HepG2 (cell line): ENCODE data around the gene RBBP8NL. TPM values are rescaled to one million over a fixed set of nuclear protein-coding genes. Genes with fewer than 3 reads are reported as not detected.
"Not testable (repeated sequence)": the region's sequence is repeated elsewhere in the genome, so short reads cannot be mapped to it uniquely, and the experiment has no call there.

Experiments
- ATAC-seq: fragments of 200-7000 bp; cut with Tn5 transposase; 3 replicates; pipeline ENCODE4 v1.9.1; 2020; ENCODE audit warnings: mild to moderate bottlenecking, moderate library complexity
- BruUV-seq: library from RNA; stranded (reverse); fragments of 400-500 nt; replicated peaks from 2 replicates; lab custom pipeline; 2021; lab: Mats Ljungman, UMichigan
- CTCF ChIA-PET: fragments of 300-600 bp; formaldehyde crosslinking; extraction: SDS; loops from one replicate; lab custom pipeline; 2021; ENCODE audit warnings: low total read pairs, inconsistent platforms, low intra/inter-chr PET ratio; lab: Yijun Ruan, JAX
- POLR2A ChIA-PET: fragments of 350-600 bp; sonication (Branson Sonifier 250); formaldehyde crosslinking; loops from one replicate; lab custom pipeline; 2020; ENCODE audit warnings: antibody characterized with exemption, inconsistent platforms; lab: Yijun Ruan, JAX
- DNase-seq: peaks from one replicate; pipeline ENCODE4 v3.0.0-alpha.2; 2015; ENCODE audit warnings: low spot score
- FAIRE-seq: peaks from 3 replicates; lab custom pipeline; 2011; peaks lifted over from hg19 to GRCh38; lab: Jason Lieb, UNC
- H2AFZ ChIP-seq: one replicate; pipeline ENCODE4 v1.6.1; 2011; ENCODE audit warnings: low read length, inconsistent platforms
- H3K27ac ChIP-seq: fragments of 300-600 bp; 3 replicates; pipeline ENCODE4 v1.8.0; 2011; ENCODE audit warnings: mixed run types, mild to moderate bottlenecking, mixed read lengths, low read length, inconsistent platforms; ENCODE audit not compliant: insufficient read depth; ENCODE audit errors: extremely low read length
- H3K27me3 ChIP-seq, 2 experiments: fragments of 200-600 bp in 1 of 2; 2 replicates in 1 of 2; 3 replicates in 1 of 2; pipeline versions ENCODE4 v1.6.0 to v1.8.0; 2011; ENCODE audit warnings: low read length in 2 of 2, mild to moderate bottlenecking in 2 of 2, moderate library complexity in 2 of 2, inconsistent platforms in 1 of 2; ENCODE audit not compliant: insufficient read depth in 2 of 2, control insufficient read depth in 1 of 2
- H3K36me3 ChIP-seq, 2 experiments: fragments of 200-600 bp in 1 of 2; replicated peaks in 1 of 2; 2 replicates in 1 of 2; 3 replicates in 1 of 2; pipeline versions ENCODE4 v1.5.1 to v1.8.0; 2011; ENCODE audit warnings: low read length in 2 of 2, inconsistent platforms in 1 of 2; ENCODE audit not compliant: insufficient read depth in 2 of 2, control insufficient read depth in 1 of 2
- H3K4me1 ChIP-seq: 2 replicates; pipeline ENCODE4 v1.5.1; 2012; ENCODE audit warnings: low read length, inconsistent platforms; ENCODE audit not compliant: insufficient read depth
- H3K4me2 ChIP-seq: 2 replicates; pipeline ENCODE4 v1.6.0; 2011; ENCODE audit warnings: low read depth, low read length, inconsistent platforms
- H3K4me3 ChIP-seq, 3 experiments: fragments of 200-600 bp in 1 of 3; sonication (generic), shearing (Covaris generic) in 1 of 3; replicated peaks in 1 of 3; 2 replicates each; pipeline ENCODE4 v1.5.1; 2011 to 2016; ENCODE audit warnings: low read length in 3 of 3, inconsistent platforms in 2 of 3, low read depth in 2 of 3, mild to moderate bottlenecking in 2 of 3, control low read depth in 1 of 3, mixed read lengths in 1 of 3; ENCODE audit not compliant: insufficient read depth in 1 of 3
- H3K79me2 ChIP-seq: one replicate; pipeline ENCODE4 v1.6.1; 2011; ENCODE audit warnings: low read length, inconsistent platforms; ENCODE audit not compliant: insufficient read depth
- H3K9ac ChIP-seq: 2 replicates; pipeline ENCODE4 v1.6.0; 2011; ENCODE audit warnings: mild to moderate bottlenecking, low read depth, low read length, inconsistent platforms; ENCODE audit not compliant: insufficient read depth
- H3K9me3 ChIP-seq: 2 replicates; pipeline ENCODE4 v1.5.1; 2012; ENCODE audit warnings: mild to moderate bottlenecking, low read length
- H4K20me1 ChIP-seq: 2 replicates; pipeline ENCODE4 v1.6.0; 2011; ENCODE audit warnings: inconsistent platforms, mild to moderate bottlenecking, low read length, moderate library complexity; ENCODE audit not compliant: insufficient read depth
- CEBPZ ChIP-seq: IDR thresholded peaks from 2 replicates; pipeline ENCODE4 v1.6.1; 2012; ENCODE audit warnings: low read length, improper control_type of control experiment
- CENPT ChIP-seq: sonication (generic); formaldehyde crosslinking; IDR thresholded peaks from 2 replicates; pipeline ENCODE4 v1.8.0; 2022; ENCODE audit warnings: low read depth, mild to moderate bottlenecking, moderate library complexity, missing genetic modification reagents
- KDM3A ChIP-seq: IDR thresholded peaks from 2 replicates; pipeline ENCODE4 v1.6.1; 2018; ENCODE audit warnings: low read depth, missing compliant biosample characterization
- NAIF1 ChIP-seq: sonication (generic); formaldehyde crosslinking; IDR thresholded peaks from 2 replicates; pipeline ENCODE4 v1.5.0; 2020; ENCODE audit warnings: mild to moderate bottlenecking, missing genetic modification reagents, borderline replicate concordance
- TEAD2 ChIP-seq: sonication (generic); formaldehyde crosslinking; IDR thresholded peaks from 2 replicates; pipeline ENCODE4 v1.9.0; 2021; ENCODE audit warnings: missing genetic modification reagents
- ZBTB33 ChIP-seq: sonication (generic); formaldehyde crosslinking; IDR thresholded peaks from 2 replicates; pipeline ENCODE4 v1.4.0; 2020; ENCODE audit warnings: missing genetic modification reagents
- ZC3H13 ChIP-seq: sonication (generic); formaldehyde crosslinking; IDR thresholded peaks from 2 replicates; pipeline ENCODE4 v1.8.1; 2023; ENCODE audit warnings: mild to moderate bottlenecking, missing genetic modification reagents, moderate library complexity
- ZFY ChIP-seq: sonication (generic); formaldehyde crosslinking; IDR thresholded peaks from 2 replicates; pipeline ENCODE4 v1.4.0; 2020; ENCODE audit warnings: missing genetic modification reagents
- ZNF33A ChIP-seq: sonication (generic); formaldehyde crosslinking; IDR thresholded peaks from 2 replicates; pipeline ENCODE4 v1.5.1; 2020; ENCODE audit warnings: missing genetic modification reagents, mild to moderate bottlenecking, moderate library complexity, borderline replicate concordance
- ZNF629 ChIP-seq: sonication (generic); formaldehyde crosslinking; conservative IDR thresholded peaks from 2 replicates; pipeline ENCODE4 v1.5.0; 2020; ENCODE audit warnings: missing genetic modification reagents
- WGBS: methylation state at CpG from one replicate; pipeline ENCODE4 v1.1.6; 2017; ENCODE audit warnings: low lambda C conversion rate; 5-methylcytosine and 5-hydroxymethylcytosine counted together
- in situ Hi-C: cut with HindIII; loops from 2 replicates; pipeline ENCODE4 v1.10.0; 2017; ENCODE audit warnings: low pct_unique_long_range_greater_than_20kb; ENCODE audit not compliant: extremely low pct_ligation_motif_present
- intact Hi-C: fragments of 100-400 bp; cut with micrococcal nuclease; formaldehyde crosslinking; loops from one replicate; pipeline ENCODE4 v1.10.0; 2022; ENCODE audit not compliant: unreplicated experiment
- polyA plus RNA-seq, 8 experiments: library from polyadenylated mRNA; depleted of rRNA in 3 of 8; stranded (reverse) in 7 of 8; unstranded in 1 of 8; fragments of >200 nt; fragmentation: Illumina TruSeq in 4 of 8; extraction: Trizol in 4 of 8; gene quantifications; 2 replicates each; pipeline versions ENCODE4 v1.2.1 to v1.2.3, GENCODE V29; 2011 to 2016; ENCODE audit warnings: low read depth in 4 of 8, missing spikeins in 1 of 8, mixed read lengths in 1 of 8; ENCODE audit not compliant: insufficient read depth in 1 of 8
- total RNA-seq, 5 experiments: library from RNA; depleted of rRNA; stranded (reverse); fragments of >200 nt; fragmentation: Illumina TruSeq; extraction: Trizol; gene quantifications; 2 replicates each; pipeline ENCODE4 v1.2.3, GENCODE V29; 2016; ENCODE audit warnings: low read depth in 1 of 5

The RBBP8NL gene
- total and polyA plus RNA-seq, 2 of the 13 experiments (the other 11 are each of a cell fraction or from before 2014, with no cell fraction given), result 0.69 to 0.86 TPM

GRCh38 chr20:62426059-62426348 is 1.3 kb downstream of the RBBP8NL start:
- not testable (repeated sequence) for H3K9me3 ChIP-seq, DNase-seq
- 92% methylated on average over 4 of the region's 4 CpGs for WGBS

GRCh38 chr20:62425281-62426058 is 1.9 kb downstream of the RBBP8NL start:
- TF ChIP-seq ZBTB33 (no peak), ZC3H13 (CRISPR knock-in tag) (no peak), ZNF629 (CRISPR knock-in tag) (no peak), ZNF33A (CRISPR knock-in tag) (no peak), ZFY (no peak), TEAD2 (no peak), CEBPZ (no peak), KDM3A (no peak), NAIF1 (no peak)

More at GRCh38 chr20:62426059-62426348, 1.3 kb downstream of the RBBP8NL start:
- BruUV-seq, H3K9ac ChIP-seq, H3K4me3 ChIP-seq, in situ Hi-C loops, H3K4me2 ChIP-seq, H4K20me1 ChIP-seq, FAIRE-seq, CTCF ChIA-PET, H2AFZ ChIP-seq, H3K36me3 ChIP-seq, ATAC-seq, intact Hi-C loops, H3K27ac ChIP-seq, H3K79me2 ChIP-seq: not testable (repeated sequence)
- Histone ChIP-seq H3K4me1 (peaks cover 41% of the 10 kb centered on the region), H3K27me3 (peaks cover 26 to 80% of the 10 kb centered on the region in 2 experiments)
- POLR2A ChIA-PET, result interaction anchor here (1.0 kb wide), 2 partner anchors 13 to 15 kb away, joined by 3 read pairs; no protein-coding TSS in a partner anchor
- 0 out of 2 replicates have a peak, but pooled peaks have one; percentile 65 for TF ChIP-seq CENPT (CRISPR knock-in tag)

More at GRCh38 chr20:62425281-62426058, 1.9 kb downstream of the RBBP8NL start:
- H3K27ac ChIP-seq, result no peak overlapping the region
- ATAC-seq (no peak), DNase-seq (no peak), FAIRE-seq (no peak)
- no peak overlapping the region for H3K4me3 ChIP-seq
- H4K20me1 ChIP-seq, result peaks cover 4% of the 10 kb centered on the region; the same call in 1 of the 2 replicates
- no peak overlapping the region for H3K9ac ChIP-seq
- no TSS peak for BruUV-seq
- H3K27me3 ChIP-seq, result peaks cover 25 to 79% of the 10 kb centered on the region in 2 experiments
- ChIA-PET CTCF (no interaction called here), POLR2A (interaction anchor here (1.0 kb wide), 2 partner anchors 13 to 15 kb away, joined by 3 read pairs; no protein-coding TSS in a partner anchor)
- H3K4me1 ChIP-seq, result peaks cover 35% of the 10 kb centered on the region
- no peaks in the 10 kb centered on the region for H3K9me3 ChIP-seq
- 43% methylated on average over 19 of the region's 21 CpGs for WGBS
- in situ Hi-C loops, result no loop called here
- no peak overlapping the region for H2AFZ ChIP-seq
- H3K4me2 ChIP-seq, result no peak overlapping the region
- H3K36me3 ChIP-seq, result no peaks in the 10 kb centered on the region
- no peaks in the 10 kb centered on the region for H3K79me2 ChIP-seq
- intact Hi-C loops, result no loop called here
